CD4-positive, CD25-positive, alpha-beta regulatory T cell (primary cell): ENCODE data around the gene SMARCA2. TPM values are rescaled to one million over a fixed set of nuclear protein-coding genes. Genes with fewer than 3 reads are reported as not detected.
A peak's percentile ranks its signal among the peaks of the same experiment; 100 is the strongest.

Experiments
- ATAC-seq, 2 donors: fragments of 150-1000 bp; cut with Tn5 transposase; one replicate each; pipeline ENCODE4 v1.10.0; 2021; ENCODE audit warnings: low read depth in 2 of 2, moderate number of reproducible peaks in 2 of 2, moderate library complexity in 1 of 2
- DNase-seq, 3 donors: peaks; one replicate each; pipeline versions ENCODE4 v3.0.0 to v3.0.0-alpha.2; 2012 to 2022; ENCODE audit warnings: mixed read lengths in 1 of 3
- H3K27ac ChIP-seq: one replicate; pipeline ENCODE4 v1.7.0; 2013; ENCODE audit warnings: mild to moderate bottlenecking, low read length; ENCODE audit not compliant: insufficient read depth, poor library complexity, severe bottlenecking
- H3K27me3 ChIP-seq: one replicate; pipeline ENCODE4 v1.7.0; 2013; ENCODE audit warnings: low read length; ENCODE audit not compliant: control insufficient read depth, insufficient read depth
- H3K36me3 ChIP-seq: one replicate; pipeline ENCODE4 v1.7.0; 2013; ENCODE audit warnings: mild to moderate bottlenecking, low read length, moderate library complexity; ENCODE audit not compliant: control insufficient read depth, insufficient read depth
- H3K4me1 ChIP-seq: 2 replicates; pipeline ENCODE4 v1.7.0; 2013; ENCODE audit warnings: mild to moderate bottlenecking, low read length; ENCODE audit not compliant: insufficient read depth, control insufficient read depth, poor library complexity, severe bottlenecking
- H3K4me3 ChIP-seq: one replicate; pipeline ENCODE4 v1.7.0; 2013; ENCODE audit warnings: low read depth, mild to moderate bottlenecking, low read length, moderate library complexity
- H3K9me3 ChIP-seq, 2 experiments: 1 replicate in 1 of 2; 2 replicates in 1 of 2; pipeline ENCODE4 v1.7.0; 2013; ENCODE audit warnings: low read length in 2 of 2, mild to moderate bottlenecking in 1 of 2, moderate library complexity in 1 of 2; ENCODE audit not compliant: control insufficient read depth in 2 of 2
- H3K27ac Mint-ChIP-seq, 3 donors: one replicate each; pipeline ENCODE4 v1.8.0; 2020 to 2022; ENCODE audit warnings: mild to moderate bottlenecking in 3 of 3, mixed read lengths in 3 of 3, moderate library complexity in 2 of 3
- H3K27me3 Mint-ChIP-seq: one replicate; pipeline ENCODE4 v1.8.0; 2022; ENCODE audit warnings: mild to moderate bottlenecking, mixed read lengths
- H3K36me3 Mint-ChIP-seq: one replicate; pipeline ENCODE4 v1.8.0; 2020; ENCODE audit warnings: mixed read lengths
- H3K4me1 Mint-ChIP-seq, 4 donors: one replicate each; pipeline ENCODE4 v1.8.0; 2020 to 2022; ENCODE audit warnings: mixed read lengths in 4 of 4, mild to moderate bottlenecking in 1 of 4
- H3K4me3 Mint-ChIP-seq, 4 donors: one replicate each; pipeline ENCODE4 v1.8.0; 2020 to 2022; ENCODE audit warnings: mild to moderate bottlenecking in 4 of 4, mixed read lengths in 4 of 4, moderate library complexity in 3 of 4
- H3K9me3 Mint-ChIP-seq, 7 donors: one replicate each; pipeline ENCODE4 v1.8.0; 2020 to 2022; ENCODE audit warnings: mixed read lengths in 7 of 7, mild to moderate bottlenecking in 3 of 7, moderate library complexity in 2 of 7
- polyA plus RNA-seq, 4 donors: library from polyadenylated mRNA; unstranded; fragments of 300-500 nt; fragmentation: Illumina TruSeq; gene quantifications; one replicate each; pipeline ENCODE4 v1.2.3, GENCODE V29; 2021
- total RNA-seq: library from RNA; stranded (reverse); gene quantifications from one replicate; pipeline ENCODE4 v1.2.3, GENCODE V29; 2022

SMARCA2 gene
- total and polyA plus RNA-seq, 5 donors from 2014 or later: 28.7 to 298 (median 37.8) TPM

- H3K4me3 Mint-ChIP-seq: no peak overlapping the region
- Histone ChIP-seq H3K27ac (no peak overlapping the region), H3K4me3 (no peak overlapping the region), H3K4me1 (no peaks in the 10 kb centered on the region), H3K36me3 (peaks cover 80% of the 10 kb centered on the region), H3K9me3 (no peaks in the 10 kb centered on the region), H3K27me3 (no peaks in the 10 kb centered on the region)
- ATAC-seq: no peak
- no peak for DNase-seq
- peak overlapping the region in 1 of 3 donors; percentile 38 for H3K27ac Mint-ChIP-seq
- H3K27me3 Mint-ChIP-seq: no peaks in the 10 kb centered on the region
- H3K36me3 Mint-ChIP-seq: peaks cover 74% of the 10 kb centered on the region
- no peaks in the 10 kb centered on the region for H3K9me3 Mint-ChIP-seq
- H3K4me1 Mint-ChIP-seq: peaks cover 0 to 4% (median 0%) of the 10 kb centered on the region in 4 donors
Observed at GRCh38 chr9:2109069-2109650, 94.0 kb downstream of the SMARCA2 start.

DNA sequence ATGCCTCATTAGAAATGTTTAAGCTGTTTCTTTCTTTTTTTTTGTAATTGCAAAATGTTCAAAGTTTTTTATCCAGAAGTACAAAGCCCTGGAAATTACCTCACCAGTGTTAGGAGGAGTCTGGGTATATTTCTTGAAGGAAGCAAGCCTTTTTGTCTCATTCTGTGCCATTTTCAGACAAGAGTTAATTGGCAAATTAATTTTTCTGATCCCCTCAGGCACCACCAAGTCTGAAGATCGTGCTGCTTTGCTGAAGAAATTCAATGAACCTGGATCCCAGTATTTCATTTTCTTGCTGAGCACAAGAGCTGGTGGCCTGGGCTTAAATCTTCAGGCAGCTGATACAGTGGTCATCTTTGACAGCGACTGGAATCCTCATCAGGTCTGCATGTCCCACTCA is 94.9 kb downstream of the SMARCA2 start:
- ATAC-seq (no peak), DNase-seq (no peak)
- Histone ChIP-seq H3K4me3 (no peak overlapping the region), H3K4me1 (no peaks in the 10 kb centered on the region), H3K36me3 (peaks cover 77% of the 10 kb centered on the region), H3K27ac (no peak overlapping the region), H3K9me3 (no peaks in the 10 kb centered on the region), H3K27me3 (no peaks in the 10 kb centered on the region)
- Mint-ChIP-seq H3K9me3 (no peaks in the 10 kb centered on the region), H3K4me1 (peaks cover 0 to 4% (median 0%) of the 10 kb centered on the region in 4 donors), H3K27me3 (no peaks in the 10 kb centered on the region), H3K27ac (peak overlapping the region in 1 of 3 donors; percentile 25), H3K36me3 (peaks cover 73% of the 10 kb centered on the region), H3K4me3 (no peak overlapping the region)

GRCh38 chr9:2116073-2116472 is 100.9 kb downstream of the SMARCA2 start:
- DNase-seq (peak in 1 of 3 donors; percentile 15), ATAC-seq (no peak)
- Histone ChIP-seq H3K4me1 (no peaks in the 10 kb centered on the region), H3K27me3 (no peaks in the 10 kb centered on the region), H3K4me3 (no peak overlapping the region), H3K9me3 (no peaks in the 10 kb centered on the region), H3K36me3 (peaks cover 88% of the 10 kb centered on the region), H3K27ac (no peak overlapping the region)
- Mint-ChIP-seq H3K27me3 (no peaks in the 10 kb centered on the region), H3K27ac (no peak overlapping the region), H3K4me3 (no peak overlapping the region), H3K36me3 (peaks cover 63% of the 10 kb centered on the region), H3K4me1 (peaks cover 0 to 4% (median 2%) of the 10 kb centered on the region in 4 donors), H3K9me3 (no peaks in the 10 kb centered on the region)

- no peaks in the 10 kb centered on the region for H3K9me3 ChIP-seq
- H3K4me3 Mint-ChIP-seq: no peak overlapping the region
- H3K9me3 Mint-ChIP-seq: no peaks in the 10 kb centered on the region
- H3K4me1 Mint-ChIP-seq: peaks cover 0 to 4% (median 2%) of the 10 kb centered on the region in 4 donors
- no peak for ATAC-seq
- peaks cover 85% of the 10 kb centered on the region for H3K36me3 ChIP-seq
- H3K27ac ChIP-seq: no peak overlapping the region
- peak overlapping the region in 1 of 3 donors; percentile 29 for H3K27ac Mint-ChIP-seq
- H3K4me3 ChIP-seq: no peak overlapping the region
- H3K36me3 Mint-ChIP-seq: peaks cover 61% of the 10 kb centered on the region
- H3K4me1 ChIP-seq: no peaks in the 10 kb centered on the region
- no peaks in the 10 kb centered on the region for H3K27me3 ChIP-seq
- H3K27me3 Mint-ChIP-seq: no peaks in the 10 kb centered on the region
- DNase-seq: no peak
Observed at GRCh38 chr9:2117527-2117926, 102.4 kb downstream of the SMARCA2 start.

DNA sequence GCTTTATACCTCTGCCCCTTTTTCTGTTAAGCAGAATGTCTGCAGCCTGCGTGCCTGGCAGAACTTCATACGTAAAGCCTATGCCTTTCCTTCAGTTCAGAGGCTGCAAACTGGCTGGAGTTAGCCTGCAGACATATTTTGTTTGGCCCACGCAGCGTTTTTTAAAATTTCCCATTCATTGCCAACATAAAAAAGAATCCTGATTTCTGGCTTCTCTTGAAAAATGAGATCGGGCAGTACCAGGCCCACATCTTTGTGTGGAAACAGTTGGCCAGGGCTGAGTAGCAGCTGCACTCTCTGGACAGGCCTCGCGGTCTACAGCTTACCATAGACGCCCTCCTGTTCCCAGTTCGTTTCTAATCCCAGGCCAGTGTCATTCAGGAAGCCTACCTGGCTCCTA is 104.4 kb downstream of the SMARCA2 start:
- H3K9me3 Mint-ChIP-seq: no peaks in the 10 kb centered on the region
- H3K4me3 Mint-ChIP-seq: no peak overlapping the region
- no peaks in the 10 kb centered on the region for H3K27me3 ChIP-seq
- H3K27ac Mint-ChIP-seq: peak overlapping the region in 1 of 3 donors; percentile 23
- H3K27me3 Mint-ChIP-seq: no peaks in the 10 kb centered on the region
- H3K4me3 ChIP-seq: no peak overlapping the region
- H3K9me3 ChIP-seq: no peaks in the 10 kb centered on the region
- H3K4me1 Mint-ChIP-seq: peaks cover 4 to 14% (median 8%) of the 10 kb centered on the region in 4 donors
- DNase-seq (no peak), ATAC-seq (no peak)
- no peaks in the 10 kb centered on the region for H3K4me1 ChIP-seq
- peaks cover 69% of the 10 kb centered on the region for H3K36me3 Mint-ChIP-seq
- no peak overlapping the region for H3K27ac ChIP-seq
- peaks cover 91% of the 10 kb centered on the region for H3K36me3 ChIP-seq

- Mint-ChIP-seq H3K27me3 (no peaks in the 10 kb centered on the region), H3K27ac (peak overlapping the region in 1 of 3 donors; percentile 3), H3K4me3 (no peak overlapping the region), H3K9me3 (no peaks in the 10 kb centered on the region), H3K4me1 (peaks cover 19 to 28% (median 21%) of the 10 kb centered on the region in 4 donors), H3K36me3 (peaks cover 71% of the 10 kb centered on the region)
- H3K4me1 ChIP-seq: no peaks in the 10 kb centered on the region
- ATAC-seq (no peak), DNase-seq (no peak)
- no peaks in the 10 kb centered on the region for H3K9me3 ChIP-seq
- no peaks in the 10 kb centered on the region for H3K27me3 ChIP-seq
- peaks cover 86% of the 10 kb centered on the region for H3K36me3 ChIP-seq
- no peak overlapping the region for H3K4me3 ChIP-seq
- no peak overlapping the region for H3K27ac ChIP-seq
Observed at GRCh38 chr9:2120926-2121689, 106.0 kb downstream of the SMARCA2 start.

DNA sequence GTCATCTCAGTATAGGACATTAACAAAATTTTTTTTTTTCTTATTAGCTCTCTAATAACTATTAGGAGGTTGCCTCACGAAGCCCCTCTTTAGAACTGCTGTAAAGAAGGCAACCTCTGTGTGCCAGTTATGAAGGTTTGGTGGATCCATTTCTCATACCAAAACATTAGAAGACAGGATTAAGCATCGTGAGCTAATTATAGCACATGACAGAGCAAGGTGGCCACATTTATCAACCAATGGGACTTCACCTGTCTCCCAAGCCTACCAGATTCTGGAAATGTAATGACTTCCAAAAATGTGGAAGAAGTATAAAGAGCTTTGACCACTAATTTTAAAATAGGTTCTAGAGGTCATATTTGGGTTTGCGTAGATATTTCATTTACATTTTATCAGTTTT is 107.2 kb downstream of the SMARCA2 start:
- H3K27me3 Mint-ChIP-seq: no peaks in the 10 kb centered on the region
- H3K36me3 Mint-ChIP-seq: peaks cover 75% of the 10 kb centered on the region
- H3K9me3 Mint-ChIP-seq: no peaks in the 10 kb centered on the region
- H3K4me3 Mint-ChIP-seq: no peak overlapping the region
- Histone ChIP-seq H3K4me1 (no peaks in the 10 kb centered on the region), H3K27me3 (no peaks in the 10 kb centered on the region), H3K9me3 (no peaks in the 10 kb centered on the region), H3K27ac (no peak overlapping the region), H3K36me3 (peaks cover 88% of the 10 kb centered on the region), H3K4me3 (no peak overlapping the region)
- no peak for DNase-seq
- peaks cover 26 to 37% (median 32%) of the 10 kb centered on the region in 4 donors for H3K4me1 Mint-ChIP-seq
- H3K27ac Mint-ChIP-seq: no peak overlapping the region
- ATAC-seq: no peak
